Skeletal muscle tissue (tissue), 4 donors: ENCODE measurements around the gene ECSCR. TPM values are rescaled to one million over a fixed set of nuclear protein-coding genes. Genes with fewer than 3 reads are reported as not detected.
A peak's percentile ranks its signal among the peaks of the same experiment; 100 is the strongest.
"Not testable (repeated sequence)": the region's sequence is repeated elsewhere in the genome, so short reads cannot be mapped to it uniquely, and the experiment has no call there.

Experiments used
- H3K27ac ChIP-seq: one replicate; pipeline ENCODE4 v1.7.0; 2013; ENCODE audit warnings: mild to moderate bottlenecking, low read depth, low read length, inconsistent platforms
- H3K27me3 ChIP-seq, 3 donors: one replicate each; pipeline ENCODE4 v1.7.0; 2013; ENCODE audit warnings: low read length in 3 of 3; ENCODE audit not compliant: control insufficient read depth in 3 of 3, insufficient read depth in 3 of 3
- H3K36me3 ChIP-seq, 3 donors: one replicate each; pipeline ENCODE4 v1.7.0; 2013; ENCODE audit warnings: low read length in 3 of 3; ENCODE audit not compliant: control insufficient read depth in 3 of 3, insufficient read depth in 3 of 3
- H3K4me1 ChIP-seq, 3 donors: one replicate each; pipeline ENCODE4 v1.7.0; 2013; ENCODE audit warnings: low read length in 3 of 3, mild to moderate bottlenecking in 3 of 3; ENCODE audit not compliant: control insufficient read depth in 3 of 3, insufficient read depth in 3 of 3
- H3K4me3 ChIP-seq, 3 donors: one replicate each; pipeline ENCODE4 v1.7.0; 2013; ENCODE audit warnings: low read length in 3 of 3
- H3K9ac ChIP-seq, 3 donors: one replicate each; pipeline ENCODE4 v1.7.0; 2013; ENCODE audit warnings: low read length in 3 of 3, mild to moderate bottlenecking in 3 of 3, moderate library complexity in 2 of 3, low read depth in 1 of 3
- H3K9me3 ChIP-seq, 3 donors: one replicate each; pipeline ENCODE4 v1.7.0; 2013; ENCODE audit warnings: low read length in 3 of 3; ENCODE audit not compliant: control insufficient read depth in 3 of 3
- total RNA-seq: library from RNA; depleted of rRNA; stranded (reverse); fragments of >200 nt; gene quantifications from one replicate; pipeline ENCODE4 v1.2.3, GENCODE V29; 2014
- donor health status: Osteomylitis.

The ECSCR gene
- total RNA-seq, 1 donor from 2014 or later: 17.2 TPM

DNA sequence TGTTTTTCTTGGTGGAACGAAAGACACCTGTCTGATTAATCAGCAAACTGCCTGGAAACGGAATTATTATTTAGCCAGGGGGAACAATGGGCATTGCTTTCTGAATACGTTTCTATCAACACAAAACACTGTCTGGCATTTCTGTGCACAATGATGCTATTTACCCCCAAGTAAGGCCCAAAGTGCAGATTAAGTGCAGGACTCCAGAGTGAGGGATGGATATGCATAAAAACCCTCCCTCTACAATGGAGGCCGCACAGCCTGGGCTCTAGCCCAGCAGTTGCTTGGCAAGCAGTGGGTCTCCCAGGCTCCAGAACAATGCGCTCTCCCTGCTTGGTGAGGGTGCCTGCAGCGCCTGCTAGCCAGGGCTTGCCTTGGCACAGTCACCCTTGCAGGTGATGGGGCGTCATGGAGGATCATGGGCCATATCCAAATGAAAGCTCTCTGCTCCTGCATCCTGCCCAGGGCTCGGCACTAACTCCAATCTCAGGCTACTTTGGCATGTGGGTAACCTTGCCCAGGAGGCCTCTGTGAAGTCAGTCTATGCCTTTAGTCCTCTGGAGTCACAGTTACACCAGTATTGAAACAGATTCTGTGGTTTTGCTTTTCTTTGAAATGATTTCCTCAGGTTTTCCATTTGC, 47.2 kb downstream of the ECSCR start:
- peaks cover 0 to 9% (median 2%) of the 10 kb centered on the region in 3 donors for H3K36me3 ChIP-seq
- no peaks in the 10 kb centered on the region for H3K27me3 ChIP-seq
- H3K27ac ChIP-seq: peak overlapping the region; percentile 87
- H3K9me3 ChIP-seq: no peaks in the 10 kb centered on the region
- peaks cover 65 to 77% (median 70%) of the 10 kb centered on the region in 3 donors for H3K4me1 ChIP-seq
- H3K4me3 ChIP-seq: peak overlapping the region; percentile 23 to 28 (median 23)
- peak overlapping the region in 2 of 3 donors; percentile 55 to 75 for H3K9ac ChIP-seq

DNA sequence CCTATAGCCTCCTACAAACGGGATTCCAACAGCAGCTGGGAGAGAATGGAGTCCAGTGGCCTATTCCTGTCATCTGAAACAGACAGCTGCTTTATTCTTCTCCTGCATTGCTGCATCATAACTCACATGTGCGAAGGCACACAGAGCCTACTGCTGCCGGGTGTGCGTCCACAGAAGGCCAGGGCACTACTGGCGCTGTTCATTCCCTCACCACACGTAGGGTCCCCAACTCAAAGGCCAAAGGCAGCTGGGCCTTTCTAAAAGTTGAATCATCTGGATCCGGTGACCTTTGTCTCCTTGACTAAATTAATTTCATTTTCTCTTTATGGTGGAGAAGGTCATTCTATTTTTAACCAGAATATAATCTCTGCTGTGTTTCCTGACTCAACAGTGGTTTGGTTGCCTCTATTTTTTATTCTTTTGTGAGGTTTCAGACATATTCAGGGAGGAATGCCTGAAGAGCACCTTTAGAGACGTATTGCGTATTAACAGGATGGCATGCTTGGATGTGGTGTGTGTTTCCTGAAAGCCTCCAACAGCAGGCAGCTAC, 47.9 kb downstream of the ECSCR start:
- Histone ChIP-seq H3K4me1 (peaks cover 68 to 75% (median 74%) of the 10 kb centered on the region in 3 donors), H3K4me3 (peak overlapping the region in 2 of 3 donors; percentile 8 to 36), H3K27me3 (no peaks in the 10 kb centered on the region), H3K27ac (peak overlapping the region; percentile 87), H3K9ac (peak overlapping the region; percentile 26 to 75 (median 55)), H3K9me3 (no peaks in the 10 kb centered on the region), H3K36me3 (peaks cover 0 to 9% (median 2%) of the 10 kb centered on the region in 3 donors)

- peaks cover 0 to 6% (median 0%) of the 10 kb centered on the region in 3 donors for H3K36me3 ChIP-seq
- H3K9ac ChIP-seq: peak overlapping the region; percentile 26 to 75 (median 40)
- peaks cover 62 to 69% (median 67%) of the 10 kb centered on the region in 3 donors for H3K4me1 ChIP-seq
Observed at GRCh38 chr5:139413963-139414362, 48.6 kb downstream of the ECSCR start.

GRCh38 chr5:139413153-139413552, 49.4 kb downstream of the ECSCR start:
- Histone ChIP-seq H3K9ac (no peak overlapping the region), H3K9me3 (no peaks in the 10 kb centered on the region), H3K36me3 (peaks cover 0 to 3% (median 0%) of the 10 kb centered on the region in 3 donors), H3K4me1 (peaks cover 53 to 60% (median 59%) of the 10 kb centered on the region in 3 donors), H3K27ac (no peak overlapping the region), H3K4me3 (no peak overlapping the region), H3K27me3 (no peaks in the 10 kb centered on the region)

More at GRCh38 chr5:139413963-139414362, 48.6 kb downstream of the ECSCR start:
- Histone ChIP-seq H3K27ac (peak overlapping the region; percentile 87), H3K4me3 (no peak overlapping the region), H3K9me3 (no peaks in the 10 kb centered on the region), H3K27me3 (no peaks in the 10 kb centered on the region)

- Histone ChIP-seq H3K27ac (peak overlapping the region; percentile 32), H3K4me3 (no peak overlapping the region), H3K27me3 (no peaks in the 10 kb centered on the region), H3K4me1 (peaks cover 34 to 49% (median 45%) of the 10 kb centered on the region in 3 donors), H3K36me3 (peaks cover 0 to 3% (median 0%) of the 10 kb centered on the region in 3 donors), H3K9me3 (no peaks in the 10 kb centered on the region), H3K9ac (peak overlapping the region in 1 of 3 donors; percentile 51)
Observed at GRCh38 chr5:139410993-139411828, 51.3 kb downstream of the ECSCR start.

- H3K9ac ChIP-seq: peak overlapping the region in 1 of 3 donors; percentile 51
- H3K27me3 ChIP-seq: no peaks in the 10 kb centered on the region
- H3K27ac ChIP-seq: peak overlapping the region; percentile 17
Observed at GRCh38 chr5:139410121-139410992, 52.2 kb downstream of the ECSCR start.

DNA sequence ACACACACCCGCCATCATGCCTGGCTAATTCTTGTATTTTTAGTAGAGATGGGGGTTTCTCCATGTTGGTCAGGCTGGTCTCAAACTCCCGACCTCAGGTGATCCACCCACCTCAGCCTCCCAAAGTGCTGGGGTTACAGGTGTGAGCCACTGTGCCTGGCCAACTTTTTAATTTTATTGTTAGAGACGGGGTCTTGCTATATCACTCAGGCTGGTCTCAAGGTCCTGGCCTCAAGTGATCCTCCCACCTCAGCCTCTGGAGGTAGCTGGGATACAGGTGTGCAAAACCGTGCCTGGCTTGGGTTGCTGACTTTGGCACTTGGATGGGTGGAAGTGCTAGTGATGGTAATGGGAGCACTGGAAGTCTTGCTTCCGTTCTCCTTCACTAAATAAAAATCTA, 53.4 kb downstream of the ECSCR start:
- H3K27ac ChIP-seq, H3K9ac ChIP-seq: not testable (repeated sequence)

More at GRCh38 chr5:139410121-139410992, 52.2 kb downstream of the ECSCR start:
- H3K9me3 ChIP-seq: no peaks in the 10 kb centered on the region
- peaks cover 26 to 41% (median 36%) of the 10 kb centered on the region in 3 donors for H3K4me1 ChIP-seq
- H3K36me3 ChIP-seq: peaks cover 0 to 3% (median 0%) of the 10 kb centered on the region in 3 donors
- no peak overlapping the region for H3K4me3 ChIP-seq

DNA sequence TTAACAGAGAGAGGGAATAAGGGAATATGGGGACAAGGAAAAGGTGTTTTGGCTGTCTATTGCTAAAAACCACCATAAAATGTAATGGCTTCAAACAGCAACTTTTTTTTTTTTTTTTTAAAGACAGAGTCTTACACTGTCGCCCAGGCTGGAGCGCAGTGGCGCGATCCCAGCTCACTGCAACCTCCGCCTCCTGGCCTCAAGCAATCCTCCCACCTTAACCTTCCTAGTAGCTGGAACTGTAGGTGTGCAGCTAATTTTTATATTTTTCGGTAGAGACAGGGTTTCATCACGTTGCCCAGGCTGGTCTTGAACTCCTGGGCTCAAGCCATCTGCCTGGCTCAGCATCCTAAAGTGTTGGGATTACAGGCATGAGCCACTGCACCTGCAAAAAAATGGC, 54.4 kb downstream of the ECSCR start:
- H3K4me1 ChIP-seq: peaks cover 22 to 33% (median 30%) of the 10 kb centered on the region in 3 donors

More for the DNA sequence above, 53.4 kb downstream of the ECSCR start:
- not testable (repeated sequence) for H3K4me3 ChIP-seq, H3K9me3 ChIP-seq, H3K36me3 ChIP-seq, H3K27me3 ChIP-seq
- H3K4me1 ChIP-seq: peaks cover 17 to 34% (median 29%) of the 10 kb centered on the region in 3 donors

DNA sequence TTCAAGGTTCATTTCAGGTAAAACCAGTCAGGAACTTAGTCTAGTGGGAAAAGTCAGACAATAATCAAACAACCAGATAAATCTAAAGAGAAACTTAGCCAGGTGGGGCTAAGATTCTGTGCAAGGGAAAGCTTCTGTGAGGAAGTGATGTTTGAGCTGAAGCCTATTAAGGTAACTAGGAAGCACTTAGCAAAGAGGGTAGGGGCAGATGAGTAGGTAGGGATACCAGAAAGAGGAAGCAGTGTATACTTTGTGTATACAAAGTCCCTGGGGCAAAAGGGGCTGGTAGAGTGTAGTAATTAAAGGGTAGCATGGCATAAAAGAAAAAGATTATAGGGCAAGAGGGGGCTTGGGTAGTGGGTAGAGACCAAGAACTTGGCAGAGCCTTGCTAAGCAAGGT, 55.0 kb downstream of the ECSCR start:
- Histone ChIP-seq H3K4me1 (peaks cover 26 to 38% (median 37%) of the 10 kb centered on the region in 3 donors), H3K36me3 (no peaks in the 10 kb centered on the region), H3K27ac (no peak overlapping the region), H3K27me3 (no peaks in the 10 kb centered on the region), H3K9me3 (no peaks in the 10 kb centered on the region), H3K4me3 (no peak overlapping the region), H3K9ac (no peak overlapping the region)

More for the DNA sequence above, 54.4 kb downstream of the ECSCR start:
- no peaks in the 10 kb centered on the region for H3K27me3 ChIP-seq
- no peaks in the 10 kb centered on the region for H3K9me3 ChIP-seq
- H3K4me3 ChIP-seq: no peak overlapping the region
- peaks cover 0 to 1% (median 0%) of the 10 kb centered on the region in 3 donors for H3K36me3 ChIP-seq
- no peak overlapping the region for H3K27ac ChIP-seq
- no peak overlapping the region for H3K9ac ChIP-seq
